HUDEP-2 (cell line): Measurements from ENCODE around the gene ALDOA.
"Not testable (repeated sequence)": the region's sequence is repeated elsewhere in the genome, so short reads cannot be mapped to it uniquely, and the experiment has no call there.

Experiments
- DNase-seq, 76 experiments: peaks; one replicate each; lab custom pipeline; 2025; ENCODE audit not compliant: unreplicated experiment in 76 of 76; lab: John Stamatoyannopoulos, UW

The ALDOA gene

DNA sequence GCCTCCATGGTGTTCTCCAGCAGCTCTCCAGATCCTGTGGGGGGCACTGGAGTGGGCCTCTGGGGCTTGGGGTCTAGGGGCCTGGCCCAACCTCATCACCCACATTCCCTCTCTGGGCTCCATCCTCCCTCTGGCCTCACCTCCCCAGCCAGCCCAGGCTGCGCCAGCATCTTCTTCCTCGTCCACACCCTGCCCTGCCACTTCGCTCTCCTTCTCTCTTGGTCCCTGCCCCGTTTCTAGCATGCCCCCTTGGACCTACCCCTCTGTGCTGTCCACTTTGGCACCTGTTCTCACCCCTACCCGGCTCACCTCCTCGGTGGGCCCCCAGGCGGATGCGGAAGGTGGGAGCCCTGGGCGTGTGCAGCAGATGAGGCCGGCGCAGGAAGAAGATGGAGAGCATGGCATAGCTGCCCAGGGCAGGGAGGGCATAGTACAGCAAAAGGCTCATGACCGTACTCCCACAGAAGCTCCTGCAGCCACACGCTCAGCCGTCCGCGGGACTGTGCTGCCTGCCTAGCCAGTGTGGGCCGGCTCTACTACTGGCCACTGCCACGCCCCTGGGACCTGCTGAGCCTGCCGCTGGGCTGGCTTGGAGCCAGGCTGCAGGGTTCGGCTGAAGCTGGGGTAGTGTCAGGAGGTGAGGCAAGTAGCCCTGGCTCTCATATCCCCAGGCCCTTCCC lies 47.6 kb downstream of the ALDOA start, which contains the start of gene GDPD3:
Gene GDPD3, minus strand, starts transcription at position 507 of the 680 bp plus-strand sequence. Its CDS starts 59 bp downstream, at position 448.
- DNase-seq: peak in 46 of 76 experiments; percentile 2 to 54 (median 27)

DNA sequence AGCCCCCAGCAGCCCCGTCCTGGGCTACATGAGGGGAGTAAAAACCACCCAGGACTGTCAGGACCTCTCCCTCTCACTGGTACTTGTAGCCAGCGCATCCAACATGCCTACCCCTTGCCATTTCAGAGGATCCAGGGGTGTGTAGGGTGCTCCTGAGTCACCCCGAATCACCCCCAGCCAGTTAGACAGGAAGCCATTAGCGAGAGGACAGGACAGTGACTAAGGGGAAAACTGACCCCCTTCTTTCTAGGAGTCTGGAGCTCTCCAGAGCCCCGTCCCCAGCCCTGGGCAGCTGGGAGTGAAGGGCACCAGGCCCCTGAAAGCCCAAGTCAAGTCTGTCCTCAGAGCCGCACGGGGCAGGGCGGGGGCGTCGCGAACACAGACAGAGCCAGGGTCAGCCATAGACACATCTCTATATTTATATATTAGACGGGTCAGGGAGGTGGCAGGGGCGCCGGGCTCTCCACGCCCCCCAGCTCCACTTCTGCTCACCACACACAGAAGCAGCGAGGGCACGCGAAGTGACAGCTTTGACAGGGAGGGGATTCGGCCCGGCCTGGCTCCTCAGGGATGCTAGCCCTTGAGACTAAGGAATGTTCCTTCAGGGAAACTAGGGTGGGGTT lies 48.3 kb downstream of the ALDOA start:
- no peak for DNase-seq

DNA sequence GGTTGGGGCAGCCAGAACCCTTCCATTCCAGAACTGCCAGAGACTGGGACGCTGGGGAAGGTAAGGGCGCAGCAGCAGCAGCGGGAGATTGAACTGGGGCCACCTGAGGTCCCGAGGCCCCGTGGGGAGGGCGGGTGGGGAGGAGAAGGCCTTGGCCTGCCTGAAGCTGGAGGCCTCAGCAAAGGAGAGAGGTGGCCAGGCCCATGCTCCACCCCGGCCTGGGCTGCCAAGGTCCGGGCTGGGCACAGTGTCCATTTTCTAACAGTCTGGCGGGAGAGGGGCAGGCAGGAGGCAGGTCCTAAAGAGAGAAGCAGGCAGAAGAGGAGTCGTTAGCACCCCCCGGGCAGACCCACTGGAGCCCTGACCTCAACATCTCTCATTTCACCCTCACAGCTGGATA lies 48.9 kb downstream of the ALDOA start:
- DNase-seq: no peak

GRCh38 chr16:30114833-30115232 lies 49.3 kb downstream of the ALDOA start:
- not testable (repeated sequence) for DNase-seq

DNA sequence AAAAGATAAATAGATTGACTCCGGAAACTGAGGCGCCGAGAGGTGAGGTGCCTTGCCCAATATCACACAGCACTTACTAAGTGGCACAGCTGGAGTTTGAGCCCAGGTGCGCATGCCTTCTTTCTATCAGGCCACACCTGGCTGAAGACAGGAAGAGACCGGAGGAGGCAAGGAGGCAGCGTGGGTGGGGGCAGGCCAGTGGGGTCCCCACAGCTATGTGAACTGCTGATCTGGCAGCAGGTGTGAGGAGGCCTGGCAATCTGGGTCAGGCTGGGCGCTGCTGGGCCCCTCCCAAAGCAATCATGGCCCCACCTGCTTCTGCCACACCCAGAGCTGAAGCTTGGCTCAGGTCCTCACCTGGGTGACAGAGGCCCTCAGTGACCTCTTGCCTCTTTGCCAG lies 49.7 kb downstream of the ALDOA start:
- no peak for DNase-seq

- no peak for DNase-seq
Observed at GRCh38 chr16:30116291-30117207, 51.0 kb downstream of the ALDOA start.

DNA sequence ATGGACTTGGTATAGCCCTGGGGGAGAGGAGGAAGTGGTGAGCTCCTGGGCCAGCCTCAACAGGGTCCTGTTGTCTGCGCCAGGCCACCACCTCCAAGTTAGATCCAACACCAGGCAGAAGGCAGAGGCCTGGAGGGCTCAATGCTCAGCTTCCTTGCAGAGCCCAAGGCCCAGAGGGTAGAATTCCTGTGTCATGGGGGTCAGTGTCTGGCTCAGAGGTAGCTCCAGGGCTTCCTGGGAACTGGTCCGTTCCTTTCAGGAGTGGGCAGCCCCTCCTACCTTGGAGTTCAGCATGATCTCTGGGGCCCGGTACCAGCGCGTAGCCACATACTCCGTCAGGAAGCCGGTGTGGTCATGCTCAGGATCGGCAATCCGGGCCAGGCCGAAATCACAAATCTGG lies 52.2 kb downstream of the ALDOA start:
- DNase-seq: no peak

- DNase-seq: no peak
Observed at GRCh38 chr16:30119428-30119827, 53.9 kb downstream of the ALDOA start.
